GM21526 (cell line): ENCODE data around the gene TRPV4.

Experiments used
- ATAC-seq: cut with Tn5 transposase; IDR thresholded peaks from one replicate; pipeline ENCODE4 v1.9.1; 2021; ENCODE audit warnings: moderate library complexity; ENCODE audit not compliant: unreplicated experiment, low FRiP score

The TRPV4 gene

GRCh38 chr12:109830267-109830666 lies 2.9 kb downstream of the TRPV4 start:
- no peak for ATAC-seq

- ATAC-seq, result no peak
Observed at GRCh38 chr12:109829667-109830066, 3.5 kb downstream of the TRPV4 start.

- no peak for ATAC-seq
Observed at GRCh38 chr12:109828754-109829511, 4.3 kb downstream of the TRPV4 start.

DNA sequence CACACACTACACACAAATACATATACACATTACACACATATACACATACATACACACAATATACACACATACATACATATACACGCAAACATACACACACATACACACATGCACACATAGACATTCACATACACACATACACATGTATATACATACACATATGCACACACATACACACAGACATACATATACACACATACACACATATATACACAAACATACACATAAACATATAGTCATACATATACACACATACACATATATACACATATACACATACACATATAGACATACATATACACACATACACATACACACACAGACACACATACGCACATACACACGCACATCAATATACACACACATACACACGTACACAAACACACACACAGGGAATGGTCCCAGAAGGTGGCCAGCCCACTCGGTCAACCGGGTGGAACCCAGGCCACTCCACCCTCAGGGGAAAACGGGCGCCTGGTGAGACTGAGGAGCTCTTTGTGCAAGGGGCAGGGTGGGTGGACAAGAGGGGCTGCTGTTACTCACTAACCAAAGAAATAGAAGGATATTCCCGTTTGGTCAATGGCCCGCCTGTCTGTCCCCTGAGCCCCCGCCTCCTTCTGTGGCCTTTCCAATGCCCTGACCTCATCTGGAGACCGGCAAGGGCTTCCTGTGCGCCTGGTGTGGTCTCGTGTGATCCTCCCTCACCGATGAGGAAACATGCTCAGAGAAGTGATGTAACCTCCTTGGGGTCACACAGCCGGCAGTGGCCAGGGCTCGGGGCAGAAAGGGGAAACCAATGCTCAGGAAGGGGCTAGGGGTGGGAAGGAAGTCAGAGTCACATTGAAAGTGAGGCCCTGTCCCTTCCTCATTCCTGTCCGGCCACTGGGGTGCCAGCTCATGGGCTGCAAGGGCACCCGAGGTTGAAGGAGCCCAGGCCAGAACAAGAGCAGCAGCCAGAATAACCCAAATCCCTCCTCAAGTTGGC lies 5.3 kb downstream of the TRPV4 start:
- no peak for ATAC-seq

DNA sequence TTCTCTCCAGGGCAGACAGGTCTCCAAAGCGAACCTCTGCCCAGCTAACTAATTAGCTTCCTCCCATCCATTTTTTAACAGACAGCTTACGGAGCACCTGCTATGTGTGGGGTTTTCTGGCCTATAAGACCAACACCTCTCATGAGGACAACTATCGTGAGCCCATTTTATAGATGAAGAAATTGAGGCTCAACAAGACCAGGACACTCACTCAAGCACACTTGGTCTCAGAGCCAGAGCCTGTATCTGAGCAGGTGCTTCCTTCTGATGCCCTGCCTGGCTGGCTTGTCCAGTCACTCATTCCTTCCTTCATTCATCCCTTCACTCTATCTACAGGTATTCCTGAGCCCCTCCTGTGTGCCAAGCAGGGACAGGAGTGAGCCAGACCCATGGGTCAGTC lies 6.1 kb downstream of the TRPV4 start:
- ATAC-seq, result no peak

DNA sequence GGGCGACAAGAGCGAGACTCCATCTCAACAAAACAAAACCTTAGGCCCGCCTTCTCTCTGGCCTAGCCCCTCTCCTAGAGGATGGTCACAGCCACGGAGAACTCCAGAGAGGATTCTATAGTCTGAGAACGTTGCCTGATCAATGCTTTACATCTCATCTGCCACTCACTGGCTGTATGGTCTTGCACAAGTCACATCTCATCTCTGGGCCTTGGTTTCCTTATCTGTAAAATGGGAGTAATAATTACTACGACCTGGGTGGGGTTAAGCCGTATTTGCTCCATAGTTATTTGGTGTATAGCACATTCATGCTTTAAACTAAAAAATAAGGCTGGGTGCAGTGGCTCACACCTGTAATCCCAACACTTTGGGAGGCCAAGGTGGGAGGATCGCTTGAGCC lies 8.5 kb downstream of the TRPV4 start:
- no peak for ATAC-seq

DNA sequence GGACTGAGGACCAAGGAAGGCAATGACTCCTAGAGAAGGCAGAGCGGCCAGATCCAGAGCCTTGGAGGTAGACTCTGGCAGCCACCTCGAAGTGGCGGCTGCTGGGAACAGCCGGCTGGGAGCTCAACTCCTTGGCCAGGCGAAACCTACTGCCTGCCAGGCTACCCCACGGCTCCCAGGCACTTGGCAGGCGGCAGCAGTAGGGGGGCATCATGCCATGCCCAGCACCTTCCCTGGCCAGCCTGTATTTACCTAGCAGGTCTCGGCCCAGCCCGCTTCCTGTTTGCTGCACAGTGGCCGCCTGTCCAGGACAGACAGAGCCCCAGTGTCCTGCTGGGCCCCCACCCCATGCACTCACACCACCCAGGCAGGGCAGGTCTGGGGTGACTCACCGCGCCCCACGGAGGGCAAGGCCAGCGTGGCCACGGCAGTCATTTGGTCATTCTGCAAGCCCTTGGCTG lies 10.2 kb downstream of the TRPV4 start:
- no peak for ATAC-seq

- ATAC-seq, result no peak
Observed at GRCh38 chr12:109822416-109822815, 10.8 kb downstream of the TRPV4 start.

DNA sequence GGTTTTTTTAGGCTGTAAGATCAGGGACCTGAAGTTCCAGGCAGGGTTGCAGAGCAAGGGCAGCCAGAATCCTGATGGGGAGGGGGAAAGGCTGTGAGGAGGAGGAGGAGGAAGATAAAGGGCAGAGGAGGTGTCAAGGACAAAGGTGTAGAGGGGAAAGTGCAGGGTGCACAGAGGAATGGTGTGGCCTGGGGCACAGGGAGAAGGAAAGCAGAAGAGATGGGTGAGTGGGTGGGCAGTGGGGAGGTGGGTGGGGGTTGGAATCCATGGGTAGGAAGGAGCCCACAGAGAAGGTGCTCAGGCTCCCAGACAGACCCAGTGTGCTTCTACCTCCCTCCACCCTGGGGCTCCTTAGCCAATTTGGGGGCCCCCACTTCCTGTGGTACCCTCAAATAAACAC lies 11.2 kb downstream of the TRPV4 start:
- ATAC-seq, result no peak

- no peak for ATAC-seq
Observed at GRCh38 chr12:109820816-109821381, 12.3 kb downstream of the TRPV4 start.

- ATAC-seq, result no peak
Observed at GRCh38 chr12:109818905-109819500, 14.2 kb downstream of the TRPV4 start.

DNA sequence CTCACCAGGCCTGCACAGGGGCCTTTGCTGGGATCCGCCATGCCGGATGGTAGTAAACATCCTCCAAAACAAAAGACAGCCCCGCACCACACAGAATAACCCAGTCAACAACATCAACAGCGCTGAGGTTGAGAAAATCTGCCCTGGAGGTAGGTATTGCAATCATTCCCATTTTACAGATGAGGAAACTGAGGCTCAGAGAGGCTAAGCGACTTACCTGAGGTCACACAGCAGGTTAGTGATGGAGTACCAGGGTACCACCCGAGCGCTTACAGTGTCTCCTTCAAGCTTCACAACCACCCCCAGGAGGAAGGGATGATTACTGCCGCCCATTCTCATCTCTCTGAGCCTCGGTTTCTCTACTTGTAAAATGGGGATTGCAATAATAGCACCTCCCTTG lies 14.9 kb downstream of the TRPV4 start:
- ATAC-seq, result no peak

GRCh38 chr12:109817627-109818231 lies 15.5 kb downstream of the TRPV4 start:
- no peak for ATAC-seq

GRCh38 chr12:109816870-109817269 lies 16.3 kb downstream of the TRPV4 start:
- ATAC-seq, result no peak

DNA sequence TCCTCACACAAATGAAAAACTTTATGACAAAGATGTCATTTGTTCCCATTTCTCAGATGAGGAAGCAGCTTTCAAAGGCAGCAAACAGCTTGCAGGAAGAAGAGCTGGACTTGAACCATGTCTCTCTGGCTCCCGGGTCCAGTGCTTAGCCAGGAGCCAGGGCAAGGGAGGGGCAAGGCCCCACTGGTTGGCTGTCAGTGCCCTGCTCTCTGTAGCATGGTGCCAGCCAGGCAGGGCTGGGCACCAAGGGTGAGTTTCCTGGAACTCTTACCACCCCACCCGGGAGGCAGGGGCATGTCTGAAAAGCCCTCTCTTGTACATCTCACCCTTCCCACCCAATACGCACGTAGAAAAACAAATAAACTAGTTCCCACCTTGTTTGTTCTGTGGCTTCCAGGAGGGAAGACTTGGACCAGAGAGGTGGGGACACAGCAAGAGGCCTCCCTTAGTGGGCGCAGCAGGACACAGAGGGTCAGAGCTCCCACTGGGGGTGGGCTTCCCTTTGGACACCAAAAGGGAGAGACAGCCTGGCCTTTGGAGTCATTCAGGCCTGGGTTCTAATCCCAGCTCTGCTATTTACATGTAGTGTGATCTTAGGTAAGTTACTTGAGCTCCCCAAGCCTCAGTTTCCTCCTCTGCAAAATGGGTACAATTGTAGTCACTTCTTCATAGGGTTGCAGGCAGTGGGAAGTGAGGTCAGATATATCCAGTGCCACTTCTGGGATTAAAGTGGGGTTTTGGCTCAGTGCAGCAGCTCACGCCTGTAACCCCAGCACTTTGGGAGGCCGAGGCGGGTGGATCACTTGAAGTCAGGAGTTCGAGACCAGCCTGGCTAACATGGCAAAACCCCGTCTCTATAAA lies 17.2 kb downstream of the TRPV4 start:
- no peak for ATAC-seq

DNA sequence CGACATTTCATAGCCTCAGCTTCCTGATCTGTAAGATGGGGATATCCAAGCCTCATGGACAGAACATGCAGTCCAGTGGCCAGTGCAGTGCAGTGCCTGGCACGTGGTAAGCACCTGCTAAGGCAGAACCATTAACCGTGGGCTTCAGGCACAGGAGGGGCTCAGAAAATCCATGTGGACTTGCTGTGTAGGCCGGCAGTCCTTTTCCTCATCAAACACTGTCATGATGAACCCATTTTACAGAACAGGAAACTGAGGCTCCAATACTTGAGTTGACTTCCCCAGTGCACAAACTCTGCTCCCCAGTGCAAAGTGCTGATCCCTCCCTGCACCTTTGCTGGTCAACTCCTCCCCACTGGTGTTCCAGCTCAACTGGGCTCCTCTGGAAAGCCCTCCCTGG lies 18.0 kb downstream of the TRPV4 start:
- no peak for ATAC-seq

- no peak for ATAC-seq
Observed at GRCh38 chr12:109814600-109815150, 18.5 kb downstream of the TRPV4 start.

DNA sequence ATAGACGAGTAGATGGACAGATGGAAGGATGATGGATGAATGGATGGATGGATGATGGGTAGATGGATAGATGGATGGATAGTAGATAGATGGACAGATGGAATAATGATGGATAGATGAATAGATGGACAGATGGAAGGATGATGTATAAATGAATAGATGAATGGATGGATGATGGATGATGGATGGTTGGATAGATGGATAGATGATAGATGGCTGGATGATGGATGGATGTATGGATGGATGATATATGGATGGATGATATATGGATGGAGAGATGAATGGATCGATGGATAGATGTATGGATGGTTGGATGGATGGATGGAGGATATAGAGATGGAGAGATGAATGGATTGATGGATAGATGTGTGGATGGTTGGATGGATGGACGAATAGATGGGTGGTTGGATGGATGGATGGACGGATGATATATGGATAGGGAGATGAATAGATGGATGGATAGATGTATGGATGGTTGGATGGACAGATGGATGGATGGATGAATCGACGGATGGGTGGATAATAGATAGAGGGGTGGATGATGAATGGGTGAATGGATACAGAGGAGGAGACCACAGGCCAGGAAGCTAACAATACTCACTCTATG lies 19.3 kb downstream of the TRPV4 start:
- no peak for ATAC-seq

GRCh38 chr12:109811624-109811995 lies 21.6 kb downstream of the TRPV4 start:
- ATAC-seq, result no peak
